Endothelial cell (in vitro differentiated cells): Measurements from ENCODE around the gene GRWD1. TPM values are rescaled to one million over a fixed set of nuclear protein-coding genes. Genes with fewer than 3 reads are reported as not detected.

ENCODE experiments used
- DNase-seq: peaks from one replicate; pipeline ENCODE4 v3.0.0; 2021; ENCODE audit warnings: low spot score
- H3K27ac Mint-ChIP-seq: one replicate; pipeline ENCODE4 v1.8.0; 2021; ENCODE audit warnings: mixed read lengths, inconsistent platforms; ENCODE audit not compliant: unreplicated experiment
- H3K27me3 Mint-ChIP-seq: one replicate; pipeline ENCODE4 v1.8.0; 2021; ENCODE audit warnings: mild to moderate bottlenecking, moderate library complexity, mixed read lengths, inconsistent platforms; ENCODE audit not compliant: unreplicated experiment
- H3K36me3 Mint-ChIP-seq: one replicate; pipeline ENCODE4 v1.8.0; 2021; ENCODE audit warnings: mild to moderate bottlenecking, low read depth, mixed read lengths, inconsistent platforms; ENCODE audit not compliant: unreplicated experiment
- H3K4me1 Mint-ChIP-seq: one replicate; pipeline ENCODE4 v1.8.0; 2021; ENCODE audit warnings: mild to moderate bottlenecking, mixed read lengths, inconsistent platforms; ENCODE audit not compliant: unreplicated experiment
- H3K4me3 Mint-ChIP-seq: one replicate; pipeline ENCODE4 v1.8.0; 2021; ENCODE audit warnings: mild to moderate bottlenecking, mixed read lengths, inconsistent platforms; ENCODE audit not compliant: unreplicated experiment
- H3K9me3 Mint-ChIP-seq: one replicate; pipeline ENCODE4 v1.8.0; 2021; ENCODE audit warnings: mixed read lengths, inconsistent platforms; ENCODE audit not compliant: unreplicated experiment
- total RNA-seq: library from RNA; stranded (reverse); fragmentation: NEBNext Ultra II Directional; extraction: Animal tissue kit (Norgen Biotek cat#: 25700); gene quantifications from one replicate; pipeline ENCODE4 v1.2.1, GENCODE V29; 2021; ENCODE audit not compliant: unreplicated experiment
- TF ChIP-seq, protein P1 (sequence below): fragments of 200-600 bp; sonication (generic); IDR thresholded peaks from one replicate; pipeline ENCODE4 v1.5.0; 2021; ENCODE audit warnings: antibody characterized with exemption; ENCODE audit not compliant: unreplicated experiment

GRWD1 gene
- total RNA-seq, 1 donor from 2014 or later = 38.4 TPM

DNA sequence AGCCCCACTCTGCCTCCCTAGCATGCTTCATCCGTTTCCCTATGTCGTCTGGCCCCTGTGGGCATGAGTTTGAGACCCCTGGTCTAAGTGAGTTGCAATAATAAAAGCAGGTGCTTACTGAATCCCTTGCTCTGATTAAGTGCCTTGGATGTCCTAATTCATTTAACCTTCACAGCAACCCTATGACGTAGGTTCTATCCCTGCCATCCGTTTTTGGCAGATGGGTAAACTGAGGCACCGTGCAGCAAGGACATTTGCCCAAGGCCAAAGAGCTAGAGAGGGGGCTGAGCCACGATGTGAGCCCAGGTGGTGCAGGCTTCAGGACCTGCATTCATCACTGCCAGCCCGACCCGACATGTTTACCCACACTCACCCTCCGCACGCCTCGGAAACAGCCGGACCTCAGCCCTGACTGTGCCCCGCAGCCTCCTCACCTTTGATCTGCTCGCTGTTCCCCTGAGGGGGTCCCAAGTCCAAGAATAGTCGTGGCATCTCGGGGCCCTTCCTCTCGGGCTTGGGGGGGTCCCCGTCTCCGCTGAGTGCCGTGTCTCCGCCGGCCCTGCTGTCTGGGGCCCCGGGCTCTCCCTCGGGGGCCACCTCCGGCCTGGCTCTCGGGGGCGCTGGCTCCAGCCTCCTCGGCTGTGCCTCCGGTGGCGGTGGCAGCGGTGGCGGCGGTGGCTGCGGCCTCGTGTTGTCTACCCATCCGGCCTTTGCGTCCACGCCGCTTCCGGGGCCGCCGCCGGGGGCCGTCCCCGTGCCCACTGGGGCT lies 51.4 kb downstream of the GRWD1 start:
- Mint-ChIP-seq H3K27me3 (peaks cover 20% of the 10 kb centered on the region), H3K4me1 (peaks cover 16% of the 10 kb centered on the region), H3K9me3 (no peaks in the 10 kb centered on the region), H3K27ac (no peak overlapping the region), H3K4me3 (no peak overlapping the region), H3K36me3 (no peaks in the 10 kb centered on the region)
- TF ChIP-seq, protein P1, sequence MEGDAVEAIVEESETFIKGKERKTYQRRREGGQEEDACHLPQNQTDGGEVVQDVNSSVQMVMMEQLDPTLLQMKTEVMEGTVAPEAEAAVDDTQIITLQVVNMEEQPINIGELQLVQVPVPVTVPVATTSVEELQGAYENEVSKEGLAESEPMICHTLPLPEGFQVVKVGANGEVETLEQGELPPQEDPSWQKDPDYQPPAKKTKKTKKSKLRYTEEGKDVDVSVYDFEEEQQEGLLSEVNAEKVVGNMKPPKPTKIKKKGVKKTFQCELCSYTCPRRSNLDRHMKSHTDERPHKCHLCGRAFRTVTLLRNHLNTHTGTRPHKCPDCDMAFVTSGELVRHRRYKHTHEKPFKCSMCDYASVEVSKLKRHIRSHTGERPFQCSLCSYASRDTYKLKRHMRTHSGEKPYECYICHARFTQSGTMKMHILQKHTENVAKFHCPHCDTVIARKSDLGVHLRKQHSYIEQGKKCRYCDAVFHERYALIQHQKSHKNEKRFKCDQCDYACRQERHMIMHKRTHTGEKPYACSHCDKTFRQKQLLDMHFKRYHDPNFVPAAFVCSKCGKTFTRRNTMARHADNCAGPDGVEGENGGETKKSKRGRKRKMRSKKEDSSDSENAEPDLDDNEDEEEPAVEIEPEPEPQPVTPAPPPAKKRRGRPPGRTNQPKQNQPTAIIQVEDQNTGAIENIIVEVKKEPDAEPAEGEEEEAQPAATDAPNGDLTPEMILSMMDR = no peak
- DNase-seq = no peak

DNA sequence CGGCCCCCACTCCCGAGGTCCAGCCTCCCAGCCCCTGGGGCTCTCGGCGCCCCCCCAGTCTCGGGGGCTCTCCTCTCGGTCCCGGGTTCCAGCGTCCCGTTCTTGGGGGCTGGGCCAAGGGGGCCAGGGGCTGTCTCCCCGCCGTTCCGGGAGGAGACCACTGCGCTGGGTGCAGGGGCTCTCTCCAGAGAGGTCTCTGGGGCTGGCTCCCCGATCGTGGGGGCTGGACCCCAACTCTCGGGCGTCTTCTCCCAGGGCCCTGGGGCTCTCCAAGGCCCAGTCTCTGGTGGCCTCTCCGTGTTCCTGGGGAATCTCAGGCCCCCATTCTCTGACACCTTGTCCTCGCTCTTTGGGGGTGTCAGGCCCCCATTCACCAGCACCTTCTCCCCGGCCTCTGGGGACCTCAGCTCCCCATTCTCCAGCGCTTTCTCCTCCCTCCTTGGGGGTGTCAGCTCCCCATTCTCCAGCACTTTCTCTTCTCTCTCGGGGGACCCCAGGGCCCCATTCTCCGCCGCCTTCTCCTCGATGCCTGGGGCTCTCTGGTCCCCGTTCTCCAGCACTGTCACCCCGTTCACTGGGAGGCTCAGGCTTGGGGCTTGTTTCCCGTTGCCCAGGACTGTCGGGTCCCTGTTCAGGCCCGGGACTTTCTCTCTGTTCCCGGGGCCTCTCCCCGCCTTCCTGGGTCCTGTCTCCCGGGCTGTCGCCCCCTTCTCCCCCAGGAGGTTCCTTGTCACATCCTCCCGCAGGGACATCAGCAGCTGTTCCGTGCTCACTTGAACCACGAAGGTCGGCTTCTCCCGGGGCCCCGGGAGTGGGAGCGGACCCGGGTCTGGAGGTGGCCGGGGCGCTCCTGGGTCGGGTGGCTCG lies 52.2 kb downstream of the GRWD1 start:
- no peak for DNase-seq
- Mint-ChIP-seq H3K4me1 (peaks cover 12% of the 10 kb centered on the region), H3K36me3 (no peaks in the 10 kb centered on the region), H3K9me3 (no peaks in the 10 kb centered on the region), H3K4me3 (no peak overlapping the region), H3K27ac (no peak overlapping the region), H3K27me3 (peaks cover 16% of the 10 kb centered on the region)
- TF ChIP-seq, protein P1 = no peak

DNA sequence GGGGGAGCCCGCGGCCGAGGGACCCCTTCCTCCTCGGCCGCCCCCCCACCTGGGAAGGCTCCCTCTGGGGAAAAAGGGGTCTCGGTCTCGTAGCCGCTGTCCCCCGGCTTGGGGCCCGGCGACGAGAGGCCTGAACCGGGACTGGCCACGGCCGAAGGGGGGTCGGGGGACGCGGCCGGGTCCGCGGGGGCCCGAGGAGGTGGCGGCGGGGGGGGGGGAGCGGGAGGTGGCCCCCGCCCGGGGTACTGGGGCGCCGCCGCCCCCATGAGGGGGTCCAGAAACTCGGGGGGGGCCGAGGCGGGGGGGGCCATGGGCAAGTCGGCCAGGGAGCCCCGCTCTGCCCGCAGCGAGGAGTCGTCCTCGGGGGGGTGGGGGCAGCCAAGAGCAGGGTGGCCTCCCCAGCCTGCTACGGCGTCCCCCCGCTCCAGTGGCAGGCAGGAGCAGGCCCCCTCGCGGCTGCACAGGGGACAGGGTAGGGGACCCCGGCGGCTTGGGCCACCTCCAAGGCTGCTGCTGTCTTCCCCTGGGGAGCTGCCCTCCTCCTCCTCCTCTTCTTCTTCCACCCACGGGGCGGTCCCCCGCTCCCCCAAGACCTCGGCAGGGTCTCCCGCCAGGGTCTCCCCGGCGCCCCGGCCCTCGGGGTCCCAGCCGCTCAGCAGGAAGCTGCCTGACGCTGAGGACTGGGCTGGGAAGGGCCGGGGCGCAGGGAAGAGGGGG lies 53.0 kb downstream of the GRWD1 start:
- Mint-ChIP-seq H3K27ac (no peak overlapping the region), H3K4me3 (no peak overlapping the region), H3K4me1 (peaks cover 12% of the 10 kb centered on the region), H3K27me3 (peaks cover 19% of the 10 kb centered on the region), H3K36me3 (no peaks in the 10 kb centered on the region), H3K9me3 (no peaks in the 10 kb centered on the region)
- TF ChIP-seq, protein P1 = no peak
- no peak for DNase-seq

DNA sequence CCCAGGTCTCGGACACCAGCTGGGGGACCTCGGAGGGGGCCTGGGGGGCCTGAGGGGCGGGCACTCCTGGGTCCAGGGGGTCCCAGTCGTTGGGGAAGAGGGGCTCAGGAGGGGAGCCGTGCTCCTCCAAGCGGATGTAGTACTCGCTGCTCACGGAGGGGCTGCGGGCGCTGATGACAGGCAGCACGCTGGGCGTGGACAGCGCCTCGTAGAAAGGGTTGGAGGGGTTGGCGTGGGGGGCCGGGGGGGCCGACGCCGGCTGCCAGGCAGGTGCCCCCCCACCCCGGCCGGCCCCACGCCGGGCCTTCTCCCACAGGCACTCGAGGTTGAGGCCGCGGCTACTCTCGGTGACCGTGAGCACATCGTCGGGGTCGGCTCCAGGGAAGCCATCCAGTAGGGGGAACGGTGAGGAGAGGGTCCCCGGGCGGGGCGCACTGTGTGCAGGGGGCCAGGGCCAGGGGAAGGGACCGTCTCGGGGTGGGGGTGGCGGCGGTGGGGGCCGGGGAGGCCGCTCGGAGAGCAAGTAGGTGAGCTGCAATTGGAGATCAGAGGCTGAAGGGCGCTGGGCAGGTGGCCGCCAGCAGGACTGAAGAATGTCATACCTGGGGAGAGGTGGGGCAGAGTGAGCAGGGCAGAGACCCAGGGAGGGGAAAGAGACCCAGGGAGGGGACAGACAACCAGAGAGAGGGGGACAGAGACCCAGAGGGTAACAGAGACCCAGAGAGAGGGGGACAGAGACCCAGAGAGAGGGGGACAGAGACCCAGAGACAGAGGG lies 53.7 kb downstream of the GRWD1 start:
- DNase-seq = no peak
- Mint-ChIP-seq H3K27ac (no peak overlapping the region), H3K36me3 (no peaks in the 10 kb centered on the region), H3K27me3 (peaks cover 19% of the 10 kb centered on the region), H3K9me3 (no peaks in the 10 kb centered on the region), H3K4me1 (peaks cover 16% of the 10 kb centered on the region), H3K4me3 (no peak overlapping the region)
- TF ChIP-seq, protein P1 = no peak
